ENCODE measurements around the gene KREMEN1. TPM values are rescaled to one million over a fixed set of nuclear protein-coding genes. Genes with fewer than 3 reads are reported as not detected.

KREMEN1 gene, protein sequence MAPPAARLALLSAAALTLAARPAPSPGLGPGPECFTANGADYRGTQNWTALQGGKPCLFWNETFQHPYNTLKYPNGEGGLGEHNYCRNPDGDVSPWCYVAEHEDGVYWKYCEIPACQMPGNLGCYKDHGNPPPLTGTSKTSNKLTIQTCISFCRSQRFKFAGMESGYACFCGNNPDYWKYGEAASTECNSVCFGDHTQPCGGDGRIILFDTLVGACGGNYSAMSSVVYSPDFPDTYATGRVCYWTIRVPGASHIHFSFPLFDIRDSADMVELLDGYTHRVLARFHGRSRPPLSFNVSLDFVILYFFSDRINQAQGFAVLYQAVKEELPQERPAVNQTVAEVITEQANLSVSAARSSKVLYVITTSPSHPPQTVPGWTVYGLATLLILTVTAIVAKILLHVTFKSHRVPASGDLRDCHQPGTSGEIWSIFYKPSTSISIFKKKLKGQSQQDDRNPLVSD
- total RNA-seq, result 6.9 and 9.4 TPM in 2 replicates

DNA sequence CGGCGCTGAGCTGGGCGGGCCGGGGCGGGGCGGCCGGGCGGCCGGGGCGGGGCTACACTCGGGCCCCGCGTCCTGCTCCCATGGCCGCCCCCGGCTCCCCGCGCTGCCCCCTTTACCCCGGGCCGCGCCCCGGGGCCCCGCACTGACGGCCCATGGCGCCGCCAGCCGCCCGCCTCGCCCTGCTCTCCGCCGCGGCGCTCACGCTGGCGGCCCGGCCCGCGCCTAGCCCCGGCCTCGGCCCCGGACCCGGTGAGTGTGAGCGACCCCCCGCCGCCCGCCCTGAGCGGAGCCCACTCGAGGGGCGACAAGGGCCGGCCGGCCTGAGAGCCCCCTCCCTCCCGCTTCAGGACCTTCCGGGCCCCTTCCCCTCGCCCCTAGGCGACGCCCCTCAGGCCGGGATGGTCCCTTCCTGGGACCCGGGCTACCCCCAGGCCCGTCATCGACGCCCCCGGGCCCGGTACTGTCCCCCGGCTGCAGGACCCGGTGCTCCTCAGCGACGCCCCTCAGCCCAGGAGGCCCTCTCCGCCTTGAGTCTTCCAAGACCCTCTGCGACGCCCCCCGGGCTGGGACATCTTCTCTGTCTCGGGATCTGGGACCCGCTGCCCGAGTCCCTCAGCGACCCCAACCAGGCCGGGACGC lies at the start of gene KREMEN1:
Gene KREMEN1, plus strand, starts transcription at position 57 of the 639 bp plus-strand sequence. Its CDS starts 96 bp downstream, at position 153.

DNA sequence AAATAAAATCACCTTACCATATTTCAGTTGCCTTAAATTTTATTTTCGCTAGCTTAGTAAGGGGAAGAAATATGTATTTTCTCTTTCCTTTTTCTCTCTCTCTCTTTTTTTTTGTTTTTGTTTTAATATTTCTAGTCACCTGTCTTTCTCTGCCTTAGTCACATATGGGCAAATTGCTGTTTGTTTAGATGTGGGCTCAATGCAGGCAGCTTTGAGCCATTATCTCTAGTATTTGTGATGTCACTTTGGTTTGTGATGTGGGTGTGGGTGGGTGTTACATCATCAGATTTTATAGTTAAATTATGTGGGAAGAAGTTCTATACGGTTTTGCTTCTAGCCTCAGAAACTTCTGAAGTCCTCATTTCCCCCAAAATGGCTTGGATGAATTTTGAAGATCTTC lies 11.1 kb upstream of the KREMEN1 start, which contains the start of gene C22orf31:
Gene C22orf31, minus strand, starts transcription at position 59 of the 400 bp plus-strand sequence. Its CDS starts 39 bp downstream, at position 20.

DNA sequence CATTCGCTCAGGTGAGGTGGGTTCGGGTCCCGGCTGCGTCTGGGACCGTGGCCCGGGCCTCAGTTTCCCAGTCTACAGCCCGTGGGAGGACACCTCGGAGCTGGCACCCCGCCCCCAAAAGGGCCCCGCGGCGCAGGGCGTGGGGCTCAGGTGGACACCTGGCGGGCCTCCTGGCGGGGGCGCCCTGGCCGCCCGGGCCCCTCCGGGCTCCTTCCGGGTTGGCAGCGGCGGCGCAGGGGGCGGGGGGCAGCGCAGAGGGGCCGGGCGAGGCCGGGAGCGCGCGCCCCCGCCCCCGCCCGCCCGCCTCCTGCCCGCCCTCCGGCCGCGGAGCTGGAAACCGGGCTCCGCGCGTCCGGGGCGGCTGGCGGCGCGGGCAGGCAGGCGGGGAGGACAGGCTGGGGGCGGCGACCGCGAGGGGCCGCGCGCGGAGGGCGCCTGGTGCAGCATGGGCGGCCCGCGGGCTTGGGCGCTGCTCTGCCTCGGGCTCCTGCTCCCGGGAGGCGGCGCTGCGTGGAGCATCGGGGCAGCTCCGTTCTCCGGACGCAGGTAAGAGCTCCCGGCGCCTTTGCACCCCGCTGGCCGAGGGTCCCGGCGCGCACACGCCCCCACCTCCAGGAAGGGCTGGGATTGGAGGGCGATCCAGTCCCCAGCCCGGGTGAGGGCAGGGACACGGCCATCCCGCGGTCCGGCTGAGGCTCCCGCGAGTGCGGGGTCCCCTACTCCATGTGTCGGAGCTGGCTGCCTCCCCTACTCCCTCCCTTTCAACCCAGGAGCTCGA lies 132.9 kb downstream of the KREMEN1 start, which contains the start of gene EMID1:
Gene EMID1, plus strand, starts transcription at position 303 of the 778 bp plus-strand sequence. Its CDS starts 143 bp downstream, at position 446.

Other genes with a start within 250 kb of the KREMEN1 start
- 2.3 and 5.2 TPM in 2 replicates for gene ZNRF3, start 189.5 kb upstream of the KREMEN1 start, total RNA-seq
- not detected in 2 replicates for gene C22orf31, start 11.2 kb upstream of the KREMEN1 start, total RNA-seq
- gene EMID1, start 132.9 kb downstream of the KREMEN1 start, total RNA-seq, result 0.32 and 1.3 TPM in 2 replicates
- gene RHBDD3, start 194.9 kb downstream of the KREMEN1 start, total RNA-seq, result 37.4 and 37.5 TPM in 2 replicates
- 115 and 127 TPM in 2 replicates for gene EWSR1, start 195.2 kb downstream of the KREMEN1 start, total RNA-seq
- 26.2 and 30.3 TPM in 2 replicates for gene GAS2L1, start 233.6 kb downstream of the KREMEN1 start, total RNA-seq
- not detected in 2 replicates for gene RASL10A, start 242.7 kb downstream of the KREMEN1 start, total RNA-seq